H1 (cell line): ENCODE measurements around the gene ELOVL3.

Source experiments
- BCL11A ChIP-seq, 2 experiments: IDR thresholded peaks; one replicate each; pipeline ENCODE4 v1.6.1; 2011; ENCODE audit warnings: low read depth in 2 of 2, low read length in 2 of 2, mild to moderate bottlenecking in 2 of 2
- CTCF ChIP-seq, 3 experiments: IDR thresholded peaks; 1 replicate in 2 of 3; 2 replicates in 1 of 3; pipeline versions ENCODE4 v1.5.1 to v1.6.1; 2011; ENCODE audit warnings: low read length in 3 of 3, mild to moderate bottlenecking in 3 of 3, inconsistent platforms in 2 of 3, low read depth in 1 of 3, moderate library complexity in 1 of 3; ENCODE audit not compliant: insufficient read depth in 1 of 3; ENCODE audit errors: control extremely low read depth in 1 of 3
- EZH2 ChIP-seq: fragments of 200-600 bp; sonication (generic); IDR thresholded peaks from 2 replicates; pipeline ENCODE4 v1.7.1; 2012; ENCODE audit warnings: low read depth, mild to moderate bottlenecking, moderate library complexity, low read length, inconsistent platforms; ENCODE audit not compliant: severe bottlenecking
- GABPA ChIP-seq: IDR thresholded peaks from 2 replicates; pipeline ENCODE4 v1.6.1; 2011; ENCODE audit warnings: mild to moderate bottlenecking, low read length, moderate library complexity, borderline replicate concordance; ENCODE audit not compliant: insufficient read depth
- MAFK ChIP-seq: IDR thresholded peaks from 2 replicates; pipeline ENCODE4 v1.6.1; 2012; ENCODE audit warnings: low read depth, mild to moderate bottlenecking, improper control_type of control experiment, low read length
- POLR2AphosphoS5 ChIP-seq: IDR thresholded peaks from 2 replicates; pipeline ENCODE4 v1.6.1; 2011; ENCODE audit warnings: low read depth, low read length
- POU5F1 ChIP-seq: IDR thresholded peaks from 2 replicates; pipeline ENCODE4 v1.6.1; 2011; ENCODE audit warnings: low read depth, mild to moderate bottlenecking, low read length, moderate library complexity
- RAD21 ChIP-seq, 2 experiments: IDR thresholded peaks in 1 of 2; conservative IDR thresholded peaks in 1 of 2; 2 replicates each; pipeline ENCODE4 v1.6.1; 2011; ENCODE audit warnings: low read depth in 2 of 2, low read length in 2 of 2, improper control_type of control experiment in 1 of 2, inconsistent platforms in 1 of 2, mild to moderate bottlenecking in 1 of 2, moderate library complexity in 1 of 2
- SP1 ChIP-seq: IDR thresholded peaks from 2 replicates; pipeline ENCODE4 v1.6.1; 2011; ENCODE audit warnings: low read depth, low read length
- SUZ12 ChIP-seq: fragments of 200-600 bp; sonication (generic); IDR thresholded peaks from 2 replicates; pipeline ENCODE4 v1.6.1; 2012; ENCODE audit warnings: mild to moderate bottlenecking, inconsistent platforms, low read length, moderate library complexity, mixed read lengths
- TBP ChIP-seq: IDR thresholded peaks from 2 replicates; pipeline ENCODE4 v1.6.1; 2011; ENCODE audit warnings: low read depth, low read length, improper control_type of control experiment

GRCh38 chr10:102208311-102209035 lies 17.6 kb upstream of the ELOVL3 start:
- no peak for TF ChIP-seq CTCF (IDR thresholded peaks at IDR 0.05; ENCODE audit: control extremely low read depth in 1 of 3, insufficient read depth in 1 of 3, low read depth in 1 of 3, low read length in 3 of 3)
- no peak for TF ChIP-seq POLR2AphosphoS5
- no peak for TF ChIP-seq MAFK
- no peak for TF ChIP-seq POU5F1
- no peak for TF ChIP-seq BCL11A (IDR thresholded peaks at IDR 0.05; ENCODE audit: low read depth in 2 of 2, low read length in 2 of 2)
- no peak for TF ChIP-seq SUZ12
- TF ChIP-seq RAD21 (IDR thresholded peaks at IDR 0.05 in 1 of 2, conservative IDR thresholded peaks at IDR 0.05 in 1 of 2; ENCODE audit: low read depth in 2 of 2, low read length in 2 of 2), result no peak
- TF ChIP-seq GABPA, result no peak
- TF ChIP-seq EZH2, result no peak
- no peak for TF ChIP-seq TBP
- TF ChIP-seq SP1, result no peak
